ENCODE data around the gene ZC3H11A.

The ZC3H11A gene

GRCh38 chr1:203839081-203839480 lies 43.7 kb downstream of the ZC3H11A start:
- Histone ChIP-seq H3K27me3 (ENCODE audit: low read length) (no peaks in the 10 kb centered on the region), H3F3A (ENCODE audit: insufficient read depth) (no peaks in the 10 kb centered on the region), H3K36me3 (ENCODE audit: low read length) (peaks cover 38% of the 10 kb centered on the region), H3K9me2 (replicated peaks; ENCODE audit: insufficient read depth, low read length) (no peaks in the 10 kb centered on the region), H3K4me2 (ENCODE audit: low read depth, low read length, poor library complexity, severe bottlenecking) (no peak overlapping the region), H3K9me3 (ENCODE audit: insufficient read depth, low read length) (no peaks in the 10 kb centered on the region), H3K79me2 (ENCODE audit: insufficient read depth, low read length) (no peaks in the 10 kb centered on the region), H3K4me3 (ENCODE audit: insufficient read depth, low read length, poor library complexity, severe bottlenecking) (no peak overlapping the region), H4K20me1 (ENCODE audit: low read depth, low read length) (no peaks in the 10 kb centered on the region), H3K9ac (ENCODE audit: low read length) (no peak overlapping the region), H2AFZ (ENCODE audit: low read depth, low read length, severe bottlenecking) (no peak overlapping the region), H3K27ac (ENCODE audit: low read depth, low read length) (no peak overlapping the region)
- no peak for TF ChIP-seq EZH2phosphoT487 (conservative IDR thresholded peaks at IDR 0.05; ENCODE audit: low read length)
- TF ChIP-seq CTCF (IDR thresholded peaks at IDR 0.05; ENCODE audit: insufficient read depth, low read length, poor library complexity, severe bottlenecking), result no peak

- Histone ChIP-seq H3K27me3 (ENCODE audit: low read length) (no peaks in the 10 kb centered on the region), H3F3A (ENCODE audit: insufficient read depth) (no peaks in the 10 kb centered on the region), H4K20me1 (ENCODE audit: low read depth, low read length) (no peaks in the 10 kb centered on the region), H3K9me2 (replicated peaks; ENCODE audit: insufficient read depth, low read length) (no peaks in the 10 kb centered on the region), H3K9me3 (ENCODE audit: insufficient read depth, low read length) (no peaks in the 10 kb centered on the region), H3K9ac (ENCODE audit: low read length) (no peak overlapping the region), H2AFZ (ENCODE audit: low read depth, low read length, severe bottlenecking) (no peak overlapping the region), H3K27ac (ENCODE audit: low read depth, low read length) (no peak overlapping the region), H3K4me3 (ENCODE audit: insufficient read depth, low read length, poor library complexity, severe bottlenecking) (no peak overlapping the region), H3K36me3 (ENCODE audit: low read length) (peaks cover 35% of the 10 kb centered on the region), H3K4me2 (ENCODE audit: low read depth, low read length, poor library complexity, severe bottlenecking) (no peak overlapping the region), H3K79me2 (ENCODE audit: insufficient read depth, low read length) (no peaks in the 10 kb centered on the region)
- TF ChIP-seq EZH2phosphoT487 (conservative IDR thresholded peaks at IDR 0.05; ENCODE audit: low read length) (no peak), CTCF (IDR thresholded peaks at IDR 0.05; ENCODE audit: insufficient read depth, low read length, poor library complexity, severe bottlenecking) (no peak)
Measured at GRCh38 chr1:203840208-203840808, 44.9 kb downstream of the ZC3H11A start.

- Histone ChIP-seq H3K36me3 (ENCODE audit: low read length) (peaks cover 41% of the 10 kb centered on the region), H2AFZ (ENCODE audit: low read depth, low read length, severe bottlenecking) (no peak overlapping the region), H3K79me2 (ENCODE audit: insufficient read depth, low read length) (no peaks in the 10 kb centered on the region), H3K4me2 (ENCODE audit: low read depth, low read length, poor library complexity, severe bottlenecking) (no peak overlapping the region), H3K27ac (ENCODE audit: low read depth, low read length) (no peak overlapping the region), H3K27me3 (ENCODE audit: low read length) (no peaks in the 10 kb centered on the region), H3K9me2 (replicated peaks; ENCODE audit: insufficient read depth, low read length) (no peaks in the 10 kb centered on the region), H3F3A (ENCODE audit: insufficient read depth) (no peaks in the 10 kb centered on the region), H3K9ac (ENCODE audit: low read length) (no peak overlapping the region), H4K20me1 (ENCODE audit: low read depth, low read length) (no peaks in the 10 kb centered on the region), H3K4me3 (ENCODE audit: insufficient read depth, low read length, poor library complexity, severe bottlenecking) (no peak overlapping the region), H3K9me3 (ENCODE audit: insufficient read depth, low read length) (no peaks in the 10 kb centered on the region)
- TF ChIP-seq CTCF (IDR thresholded peaks at IDR 0.05; ENCODE audit: insufficient read depth, low read length, poor library complexity, severe bottlenecking) (no peak), EZH2phosphoT487 (conservative IDR thresholded peaks at IDR 0.05; ENCODE audit: low read length) (no peak)
Measured at GRCh38 chr1:203842559-203842876, 47.1 kb downstream of the ZC3H11A start.
